NCI-H748 (cell line): ENCODE measurements around the gene DHRS3.
"Not testable (repeated sequence)": the region's sequence is repeated elsewhere in the genome, so short reads cannot be mapped to it uniquely, and the experiment has no call there.

Experiments
- DNase-seq: peaks from one replicate; lab custom pipeline; 2025; ENCODE audit not compliant: unreplicated experiment; lab: John Stamatoyannopoulos, UW

Gene DHRS3, protein sequence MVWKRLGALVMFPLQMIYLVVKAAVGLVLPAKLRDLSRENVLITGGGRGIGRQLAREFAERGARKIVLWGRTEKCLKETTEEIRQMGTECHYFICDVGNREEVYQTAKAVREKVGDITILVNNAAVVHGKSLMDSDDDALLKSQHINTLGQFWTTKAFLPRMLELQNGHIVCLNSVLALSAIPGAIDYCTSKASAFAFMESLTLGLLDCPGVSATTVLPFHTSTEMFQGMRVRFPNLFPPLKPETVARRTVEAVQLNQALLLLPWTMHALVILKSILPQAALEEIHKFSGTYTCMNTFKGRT

DNA sequence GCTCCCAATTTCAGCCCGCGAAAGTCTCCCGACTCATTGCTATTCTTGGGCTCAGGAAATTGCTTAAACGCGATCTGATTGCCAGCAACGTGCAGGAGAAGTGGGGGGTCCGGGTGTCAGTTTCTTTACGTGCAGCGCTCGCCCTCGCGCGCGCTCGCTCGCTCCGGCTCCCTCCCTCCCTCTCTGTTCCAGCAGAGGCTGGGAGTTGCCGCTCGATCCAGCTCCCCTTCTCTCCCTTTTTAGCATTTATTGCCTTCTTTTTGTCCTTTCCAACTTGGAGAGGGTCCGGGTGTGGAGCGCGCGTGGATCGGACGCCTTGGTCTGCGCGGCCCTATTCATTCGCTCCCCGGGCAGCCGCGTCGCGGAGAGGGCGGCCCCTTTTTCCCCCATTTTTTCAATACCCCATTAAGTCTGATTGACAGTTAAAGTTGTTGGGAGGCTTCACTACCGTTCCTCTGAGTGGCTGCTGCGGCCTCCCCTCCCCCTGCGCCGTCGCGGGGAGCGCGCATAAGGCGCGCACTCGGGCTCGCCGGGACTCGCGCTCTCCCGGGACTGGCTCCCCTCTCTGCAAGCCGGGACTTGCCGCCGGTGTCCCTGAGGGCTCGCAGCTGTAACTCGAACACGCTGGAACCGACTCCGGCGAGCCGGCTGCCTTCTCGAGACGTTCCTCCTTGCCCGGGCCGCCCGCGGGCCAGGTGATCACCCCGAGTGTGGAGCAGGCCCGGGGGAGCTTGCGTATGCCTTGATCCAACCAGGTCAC is at the start of gene DHRS3:
Gene DHRS3 (minus strand): TSS at position 310 of the 760 bp plus-strand sequence. CDS start 862 bp downstream, outside the sequence.
- DNase-seq = peak; percentile 78

GRCh38 chr1:12666141-12666735 is 48.2 kb upstream of the DHRS3 start:
- no peak for DNase-seq

GRCh38 chr1:12665511-12665910 is 47.5 kb upstream of the DHRS3 start:
- no peak for DNase-seq

DNA sequence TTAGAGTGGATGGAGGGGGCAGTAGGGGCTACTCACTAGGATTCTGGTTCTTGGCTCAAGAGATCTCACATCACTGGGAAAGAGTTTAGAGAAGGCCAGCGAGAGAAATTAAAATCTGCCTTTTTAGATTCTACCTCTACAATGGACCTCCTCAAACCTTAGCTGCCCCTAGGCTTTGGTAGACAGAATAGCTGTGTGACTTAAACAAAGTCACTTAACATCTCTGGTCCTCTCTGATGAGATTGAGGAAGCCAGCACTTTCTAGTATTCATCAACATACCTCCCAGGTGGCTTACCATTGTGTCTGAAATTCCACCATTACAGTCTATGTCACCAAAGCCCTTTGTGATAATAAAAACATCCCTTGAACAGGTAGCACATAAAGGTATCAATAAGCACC is 44.5 kb upstream of the DHRS3 start:
- no peak for DNase-seq

- no peak for DNase-seq
Observed at GRCh38 chr1:12661606-12662219, 43.7 kb upstream of the DHRS3 start.

DNA sequence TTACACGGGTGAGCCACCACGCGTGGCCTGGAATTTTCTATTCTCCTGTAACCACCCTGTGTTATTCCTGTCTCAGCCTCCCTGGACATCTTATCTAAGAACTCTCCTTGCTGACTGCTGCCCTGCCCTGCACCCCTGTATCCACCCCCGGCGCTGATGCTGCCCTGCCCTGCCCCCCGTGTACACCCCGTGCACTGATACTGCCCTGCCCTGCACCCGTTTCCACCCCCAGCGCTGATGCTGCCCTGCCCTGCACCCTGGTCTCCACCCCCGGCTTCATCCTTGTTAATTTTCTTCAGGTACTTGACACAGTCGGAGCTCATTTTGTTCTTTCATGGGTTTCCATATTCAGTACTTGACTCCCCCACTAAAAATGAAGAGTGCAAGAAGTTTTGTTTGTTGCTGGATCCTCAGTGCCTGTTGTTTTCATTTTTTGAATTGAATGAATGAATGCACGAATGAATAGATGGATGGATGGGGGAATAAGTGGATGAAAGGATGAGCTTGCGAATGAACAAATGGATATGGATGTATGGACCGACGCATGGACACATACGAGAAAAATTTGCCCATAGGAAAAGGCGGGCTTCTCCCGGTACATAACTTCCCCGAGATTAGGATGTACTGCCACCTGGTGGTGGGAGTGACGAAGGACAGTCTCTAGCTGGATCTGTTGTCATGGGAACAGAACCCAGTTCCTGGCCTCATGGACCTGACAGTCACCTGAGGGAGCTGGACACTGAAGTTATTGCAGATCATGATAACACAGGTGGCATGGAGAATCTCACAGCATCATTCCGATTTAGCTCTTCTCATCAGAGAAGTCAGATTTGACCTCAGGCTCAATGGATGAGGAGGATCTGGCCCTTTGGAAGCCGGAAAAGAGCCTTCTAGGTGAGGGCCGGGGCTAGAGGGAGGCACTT is 40.8 kb upstream of the DHRS3 start:
- peak; percentile 80 for DNase-seq

DNA sequence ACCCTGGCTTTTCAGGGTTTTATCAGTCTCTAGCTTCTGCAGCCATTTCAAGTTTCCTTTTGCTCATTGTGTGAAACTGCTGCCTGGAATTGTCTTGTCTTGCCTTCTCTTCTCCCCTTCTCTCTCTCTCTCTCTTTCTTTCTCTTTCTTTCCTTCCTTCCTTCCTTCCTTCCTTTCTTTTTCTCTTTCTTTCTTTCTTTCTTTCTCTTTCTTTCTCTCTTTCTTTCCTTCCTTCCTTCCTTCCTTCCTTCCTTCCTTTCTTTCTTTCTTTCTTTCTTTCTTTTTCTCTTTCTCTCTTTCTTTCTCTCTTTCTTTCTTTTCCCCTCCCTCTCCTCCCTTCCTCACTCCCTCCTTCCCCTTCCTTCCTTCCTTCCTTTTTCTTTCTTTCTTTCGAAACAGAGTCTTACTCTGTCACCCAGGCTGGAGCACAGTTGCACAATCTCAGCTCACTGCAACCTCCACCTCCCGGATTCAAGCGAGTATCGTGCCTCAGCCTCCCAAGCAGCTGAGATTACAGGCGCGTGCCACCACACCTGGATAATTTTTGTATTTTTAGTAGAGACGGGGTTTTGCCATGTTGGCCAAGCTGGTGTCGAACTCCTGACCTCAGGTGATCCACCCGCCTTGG is 40.0 kb upstream of the DHRS3 start:
- DNase-seq = not testable (repeated sequence)

- DNase-seq = no peak
Observed at GRCh38 chr1:12657060-12657884, 39.3 kb upstream of the DHRS3 start.

DNA sequence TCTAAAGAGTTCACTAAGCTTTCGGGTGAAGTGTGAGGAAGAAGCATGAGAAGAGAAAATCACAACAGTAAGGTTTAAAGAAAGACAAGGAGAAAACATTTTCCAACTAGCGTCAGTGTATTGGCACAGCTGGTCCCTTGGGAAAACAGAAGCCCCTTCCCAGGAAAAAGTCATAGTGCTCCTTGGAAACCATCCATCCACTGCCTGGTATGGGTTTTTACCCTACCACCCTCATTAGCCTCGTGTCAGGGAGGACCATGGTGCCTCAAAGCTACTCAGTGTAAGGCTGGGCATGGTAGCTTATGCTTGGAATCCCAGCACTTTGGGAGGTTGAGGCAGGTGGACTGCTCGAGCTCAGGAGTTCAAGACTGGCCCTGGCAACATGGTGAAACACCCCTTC is 38.6 kb upstream of the DHRS3 start:
- no peak for DNase-seq

DNA sequence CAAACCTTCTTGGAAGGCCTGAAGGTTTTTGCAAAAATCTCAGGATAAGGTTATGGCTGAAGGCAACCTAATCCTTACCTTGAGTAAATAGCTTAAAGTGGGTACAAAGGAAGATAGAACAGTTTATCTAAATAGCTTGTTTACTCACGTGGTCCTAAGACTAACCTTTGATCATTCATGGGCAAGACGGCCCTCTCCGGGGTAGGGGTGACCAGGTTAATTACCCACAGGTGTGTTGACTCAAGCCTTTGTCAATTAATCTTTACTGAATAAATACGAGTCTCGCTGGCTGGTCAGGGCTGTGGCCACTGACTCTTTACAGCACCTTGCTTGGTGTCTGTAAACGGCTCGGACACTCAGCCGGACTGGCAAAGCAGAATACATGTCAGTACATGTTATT is 36.6 kb upstream of the DHRS3 start:
- DNase-seq = peak; percentile 48

DNA sequence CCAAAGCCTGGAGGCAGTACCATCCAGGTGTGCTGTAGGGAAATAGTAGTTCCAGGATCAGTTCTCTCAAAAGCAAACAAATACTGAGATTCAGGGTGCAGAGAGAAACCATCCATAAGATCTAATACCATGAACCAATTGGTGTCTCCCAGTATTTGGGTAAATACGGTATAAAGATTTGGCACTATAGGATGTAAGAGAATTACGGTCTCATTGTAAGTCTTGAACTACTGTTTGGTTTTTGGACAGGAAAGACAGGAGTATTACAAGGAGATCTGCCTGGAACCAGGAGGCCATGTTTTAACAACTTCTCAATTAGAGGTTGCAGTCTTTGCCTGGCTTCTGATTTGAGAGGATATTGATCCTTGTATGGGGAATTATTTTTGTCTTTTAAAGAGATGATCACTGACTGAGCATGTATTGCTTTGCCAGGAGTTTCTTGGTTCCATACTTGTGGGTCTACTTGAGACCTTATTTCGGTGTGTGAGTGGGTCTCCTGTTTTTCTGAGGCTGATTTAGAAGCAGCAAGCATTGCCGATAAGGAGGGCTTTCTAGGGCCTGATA is 36.1 kb upstream of the DHRS3 start:
- DNase-seq = no peak

- no peak for DNase-seq
Observed at GRCh38 chr1:12649971-12650421, 32.0 kb upstream of the DHRS3 start.

- no peak for DNase-seq
Observed at GRCh38 chr1:12648741-12649140, 30.7 kb upstream of the DHRS3 start.

GRCh38 chr1:12645401-12645800 is 27.4 kb upstream of the DHRS3 start:
- not testable (repeated sequence) for DNase-seq

DNA sequence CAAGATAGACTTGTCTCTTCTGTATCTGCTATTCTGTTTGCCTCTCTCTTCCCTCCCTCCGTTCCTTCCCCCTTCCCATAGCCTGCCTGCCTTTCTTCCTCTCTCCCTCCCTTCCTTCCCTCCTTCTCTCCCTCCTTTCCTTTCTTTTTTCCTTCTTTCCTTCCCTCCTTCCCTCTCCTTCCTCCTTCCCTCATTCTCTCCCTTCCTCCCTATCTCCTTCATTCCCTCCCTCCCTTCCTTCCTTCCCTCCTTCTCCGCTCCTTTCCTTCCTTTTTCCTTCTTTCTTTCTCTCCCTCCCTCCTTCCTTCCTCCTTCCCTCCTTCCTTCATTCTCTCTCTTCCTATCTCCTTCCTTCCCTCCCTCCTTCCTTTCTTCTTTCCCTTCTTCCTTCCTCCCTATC is 26.8 kb upstream of the DHRS3 start:
- no peak for DNase-seq

DNA sequence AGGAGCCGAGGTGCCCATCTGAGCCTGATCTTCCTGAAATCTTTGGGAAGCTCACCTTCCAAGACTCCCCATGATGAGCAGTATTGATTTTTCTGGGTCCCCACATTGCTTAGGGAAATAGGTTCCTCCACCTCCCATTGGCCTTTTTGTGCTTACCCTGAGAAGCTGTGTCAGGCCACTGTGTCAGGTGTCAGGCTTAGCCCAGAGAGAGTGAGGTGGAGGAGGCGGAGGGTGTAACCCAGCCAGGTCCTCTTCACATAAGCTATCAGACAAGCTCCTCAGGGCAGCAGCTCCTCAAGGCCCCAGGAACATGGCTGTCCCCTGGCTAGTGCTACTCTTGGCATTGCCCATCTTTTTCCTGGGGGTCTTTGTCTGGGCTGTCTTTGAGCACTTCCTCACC is 26.2 kb upstream of the DHRS3 start:
- DNase-seq = no peak

- no peak for DNase-seq
Observed at GRCh38 chr1:12643785-12644184, 25.8 kb upstream of the DHRS3 start, which contains the start of gene AADACL4. Gene AADACL4, plus strand, starts transcription at chr1:12644085. Its CDS starts 462 bp downstream, at chr1:12644547.

DNA sequence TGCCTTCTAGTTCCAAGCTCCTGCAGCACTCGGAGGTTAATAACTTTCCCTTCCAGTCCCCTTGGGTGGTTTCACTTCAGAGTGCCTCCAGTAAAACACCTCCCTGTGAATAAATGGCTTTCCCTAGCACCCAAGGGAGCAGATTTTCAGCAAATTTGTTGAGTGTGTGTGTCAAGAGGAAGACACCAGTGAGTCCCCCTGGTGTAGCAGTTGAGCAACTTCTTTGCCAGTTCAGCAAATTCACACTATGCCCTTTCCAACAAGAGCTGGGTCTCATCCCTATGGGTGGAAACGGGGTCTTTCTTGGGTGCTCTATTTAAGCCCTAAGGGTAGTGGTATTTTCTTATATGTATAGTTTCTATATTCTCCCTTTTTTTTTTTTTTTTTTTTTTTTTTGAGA is 25.1 kb upstream of the DHRS3 start:
- DNase-seq = no peak

GRCh38 chr1:12640958-12641272 is 22.9 kb upstream of the DHRS3 start:
- no peak for DNase-seq
